WTC11 (cell line): ENCODE data around the gene CCDC60. TPM values are rescaled to one million over a fixed set of nuclear protein-coding genes. Genes with fewer than 3 reads are reported as not detected.

Experiments
- ATAC-seq: fragments of 200-7000 bp; cut with Tn5 transposase; 2 replicates; pipeline ENCODE4 v1.10.0; 2021; ENCODE audit warnings: mild to moderate bottlenecking, moderate library complexity
- CTCF ChIA-PET: fragments of 300-600 bp; sonication (Branson Sonifier 250); formaldehyde crosslinking; loops from one replicate; lab custom pipeline; 2021; ENCODE audit warnings: antibody characterized with exemption; lab: Charles Lee
- POLR2A ChIA-PET: fragments of 350-600 bp; sonication (Branson Sonifier 250); formaldehyde crosslinking; loops from one replicate; lab custom pipeline; 2021; ENCODE audit warnings: antibody characterized with exemption; lab: Charles Lee
- DNase-seq: peaks from one replicate; pipeline ENCODE4 v3.0.0; 2021; ENCODE audit warnings: low spot score
- H3K27ac Mint-ChIP-seq: 2 replicates; pipeline ENCODE4 v1.8.0; 2021; ENCODE audit warnings: mixed read lengths
- H3K27me3 Mint-ChIP-seq: 2 replicates; pipeline ENCODE4 v1.8.0; 2021; ENCODE audit warnings: low read depth, mild to moderate bottlenecking, moderate library complexity, mixed read lengths
- H3K36me3 Mint-ChIP-seq: 2 replicates; pipeline ENCODE4 v1.8.0; 2021; ENCODE audit warnings: mixed read lengths
- H3K4me1 Mint-ChIP-seq: 2 replicates; pipeline ENCODE4 v1.8.0; 2022; ENCODE audit warnings: mixed read lengths
- H3K4me3 Mint-ChIP-seq: 2 replicates; pipeline ENCODE4 v1.8.0; 2021; ENCODE audit warnings: mild to moderate bottlenecking, moderate library complexity, mixed read lengths
- H3K9me3 Mint-ChIP-seq: 2 replicates; pipeline ENCODE4 v1.8.0; 2021; ENCODE audit warnings: mixed read lengths
- AR ChIP-seq: fragments of 250-450 bp; sonication (Bioruptor Pico); IDR thresholded peaks from 2 replicates; pipeline ENCODE4 v1.9.0; 2021; ENCODE audit warnings: mild to moderate bottlenecking
- ATF3 ChIP-seq: sonication (generic); formaldehyde crosslinking; conservative IDR thresholded peaks from 2 replicates; pipeline ENCODE4 v1.8.1; 2022; ENCODE audit warnings: mild to moderate bottlenecking, missing genetic modification reagents
- CBFB ChIP-seq: sonication (generic); formaldehyde crosslinking; IDR thresholded peaks from 2 replicates; pipeline ENCODE4 v1.8.1; 2022; ENCODE audit warnings: mild to moderate bottlenecking, low read depth, missing genetic modification reagents
- E2F1 ChIP-seq: sonication (generic); formaldehyde crosslinking; IDR thresholded peaks from 2 replicates; pipeline ENCODE4 v1.8.0; 2022; ENCODE audit warnings: mild to moderate bottlenecking, missing genetic modification reagents
- ELF4 ChIP-seq: sonication (generic); formaldehyde crosslinking; IDR thresholded peaks from 2 replicates; pipeline ENCODE4 v1.8.1; 2022; ENCODE audit warnings: low read depth, mild to moderate bottlenecking, moderate library complexity, missing genetic modification reagents
- ETV6 ChIP-seq: sonication (generic); formaldehyde crosslinking; IDR thresholded peaks from 2 replicates; pipeline ENCODE4 v1.8.1; 2022; ENCODE audit warnings: mild to moderate bottlenecking, missing genetic modification reagents
- FOXJ3 ChIP-seq: sonication (generic); formaldehyde crosslinking; IDR thresholded peaks from 2 replicates; pipeline ENCODE4 v1.9.0; 2021; ENCODE audit warnings: missing genetic modification reagents, mild to moderate bottlenecking, borderline replicate concordance
- GRHL2 ChIP-seq: fragments of 250-450 bp; sonication (Bioruptor Pico); IDR thresholded peaks from 2 replicates; pipeline ENCODE4 v1.8.0; 2022; ENCODE audit warnings: mild to moderate bottlenecking, moderate library complexity; ENCODE audit not compliant: insufficient replicate concordance, severe bottlenecking
- GTF2I ChIP-seq: fragments of 250-450 bp; sonication (Bioruptor Pico); conservative IDR thresholded peaks from 2 replicates; pipeline ENCODE4 v1.4.0; 2021; ENCODE audit warnings: mild to moderate bottlenecking
- IRF1 ChIP-seq: sonication (generic); formaldehyde crosslinking; IDR thresholded peaks from 2 replicates; pipeline ENCODE4 v1.8.0; 2023; ENCODE audit warnings: missing genetic modification reagents
- IRF2 ChIP-seq: sonication (generic); formaldehyde crosslinking; IDR thresholded peaks from 2 replicates; pipeline ENCODE4 v1.8.0; 2022; ENCODE audit warnings: low read depth, missing genetic modification reagents, borderline replicate concordance
- MAX ChIP-seq: sonication (generic); formaldehyde crosslinking; IDR thresholded peaks from 2 replicates; pipeline ENCODE4 v1.8.0; 2022; ENCODE audit warnings: mild to moderate bottlenecking, missing genetic modification reagents
- MLX ChIP-seq: sonication (generic); formaldehyde crosslinking; IDR thresholded peaks from 2 replicates; pipeline ENCODE4 v1.8.1; 2023; ENCODE audit warnings: mild to moderate bottlenecking, missing genetic modification reagents, moderate library complexity
- NR1H2 ChIP-seq: sonication (generic); formaldehyde crosslinking; IDR thresholded peaks from 2 replicates; pipeline ENCODE4 v1.9.0; 2021; ENCODE audit warnings: mild to moderate bottlenecking, moderate library complexity, missing genetic modification reagents
- NR3C1 ChIP-seq: sonication (generic); formaldehyde crosslinking; conservative IDR thresholded peaks from 2 replicates; pipeline ENCODE4 v1.8.1; 2023; ENCODE audit warnings: low read depth, mild to moderate bottlenecking, missing genetic modification reagents
- OVOL2 ChIP-seq: fragments of 250-450 bp; sonication (Bioruptor Pico); IDR thresholded peaks from 2 replicates; pipeline ENCODE4 v1.9.0; 2021; ENCODE audit warnings: mild to moderate bottlenecking, borderline replicate concordance
- PRDM15 ChIP-seq: sonication (generic); formaldehyde crosslinking; IDR thresholded peaks from 2 replicates; pipeline ENCODE4 v1.8.0; 2022; ENCODE audit warnings: missing genetic modification reagents
- SMAD4 ChIP-seq: sonication (generic); formaldehyde crosslinking; IDR thresholded peaks from 2 replicates; pipeline ENCODE4 v1.8.0; 2022; ENCODE audit warnings: mild to moderate bottlenecking, missing genetic modification reagents
- SOX15 ChIP-seq: fragments of 250-450 bp; sonication (Bioruptor Pico); IDR thresholded peaks from 2 replicates; pipeline ENCODE4 v1.9.0; 2021; ENCODE audit warnings: mild to moderate bottlenecking
- TCF7 ChIP-seq: sonication (generic); formaldehyde crosslinking; IDR thresholded peaks from 2 replicates; pipeline ENCODE4 v1.8.0; 2022; ENCODE audit warnings: mild to moderate bottlenecking, low read depth, missing genetic modification reagents, moderate library complexity
- TEAD4 ChIP-seq: sonication (generic); formaldehyde crosslinking; IDR thresholded peaks from 2 replicates; pipeline ENCODE4 v1.8.0; 2022; ENCODE audit warnings: mild to moderate bottlenecking, missing genetic modification reagents
- TP53 ChIP-seq: sonication (generic); formaldehyde crosslinking; IDR thresholded peaks from 2 replicates; pipeline ENCODE4 v1.8.1; 2023; ENCODE audit warnings: mild to moderate bottlenecking, missing genetic modification reagents
- ZBTB21 ChIP-seq: sonication (generic); formaldehyde crosslinking; IDR thresholded peaks from 2 replicates; pipeline ENCODE4 v1.8.1; 2023; ENCODE audit warnings: mild to moderate bottlenecking, missing genetic modification reagents, borderline replicate concordance
- ZNF263 ChIP-seq: sonication (generic); formaldehyde crosslinking; IDR thresholded peaks from 2 replicates; pipeline ENCODE4 v1.8.1; 2022; ENCODE audit warnings: low read depth, mild to moderate bottlenecking, moderate library complexity, missing genetic modification reagents
- ZNF423 ChIP-seq: fragments of 250-450 bp; sonication (Bioruptor Pico); IDR thresholded peaks from 2 replicates; pipeline ENCODE4 v2.1.2; 2022; ENCODE audit warnings: mild to moderate bottlenecking, moderate library complexity
- total RNA-seq: library from RNA; stranded (reverse); gene quantifications from 3 replicates; pipeline ENCODE4 v1.2.3, GENCODE V29; 2021

The CCDC60 gene
- total RNA-seq, 1 experiment from 2014 or later = 1.1 TPM

GRCh38 chr12:119378903-119379302 lies 44.4 kb downstream of the CCDC60 start:
- CTCF ChIA-PET = interaction anchor here (1.4 kb wide), 1 partner anchor 34 kb away, joined by 4 read pairs; no protein-coding TSS in a partner anchor
- Mint-ChIP-seq H3K4me1 (peaks cover 11% of the 10 kb centered on the region), H3K27me3 (peaks cover 2% of the 10 kb centered on the region), H3K27ac (no peak overlapping the region), H3K36me3 (peaks cover 8% of the 10 kb centered on the region), H3K4me3 (no peak overlapping the region), H3K9me3 (peaks cover 32% of the 10 kb centered on the region)
- POLR2A ChIA-PET = no interaction called here
- TF ChIP-seq SOX15 (no peak), IRF1 (no peak), TCF7 (CRISPR knock-in tag) (no peak), PRDM15 (CRISPR knock-in tag) (no peak), IRF2 (no peak), MAX (CRISPR knock-in tag) (no peak), GRHL2 (no peak), E2F1 (CRISPR knock-in tag) (no peak), TP53 (CRISPR knock-in tag) (no peak), ETV6 (CRISPR knock-in tag) (no peak), FOXJ3 (CRISPR knock-in tag) (no peak), TEAD4 (CRISPR knock-in tag) (no peak), NR3C1 (no peak)
- DNase-seq = no peak
- no peak for ATAC-seq

GRCh38 chr12:119381471-119382235 lies 47.1 kb downstream of the CCDC60 start:
- ChIA-PET CTCF (no interaction called here), POLR2A (no interaction called here)
- Mint-ChIP-seq H3K27ac (no peak overlapping the region), H3K4me1 (peaks cover 22% of the 10 kb centered on the region), H3K9me3 (peaks cover 44% of the 10 kb centered on the region), H3K36me3 (peaks cover 11% of the 10 kb centered on the region), H3K4me3 (no peak overlapping the region), H3K27me3 (peaks cover 2% of the 10 kb centered on the region)
- ATAC-seq (no peak), DNase-seq (no peak)
- no peak for TF ChIP-seq ZNF263
- TF ChIP-seq OVOL2 (CRISPR knock-in tag) = no peak
- no peak for TF ChIP-seq SMAD4 (CRISPR knock-in tag)
- no peak for TF ChIP-seq NR1H2 (CRISPR knock-in tag)
- no peak for TF ChIP-seq ATF3 (CRISPR knock-in tag)
- TF ChIP-seq ELF4 (CRISPR knock-in tag) = no peak
- no peak for TF ChIP-seq CBFB (CRISPR knock-in tag)
- no peak for TF ChIP-seq GTF2I (CRISPR knock-in tag)
- no peak for TF ChIP-seq NR3C1
- no peak for TF ChIP-seq FOXJ3 (CRISPR knock-in tag)
- no peak for TF ChIP-seq ZBTB21
- TF ChIP-seq MLX = no peak
- no peak for TF ChIP-seq AR (CRISPR knock-in tag)
- TF ChIP-seq ZNF423 (CRISPR knock-in tag) = no peak
